Measurements from ENCODE around the gene ZFPM1.

- TF ChIP-seq ELF1 (IDR thresholded peaks at IDR 0.05; ENCODE audit: borderline replicate concordance, low read depth) (no peak), POLR2AphosphoS5 (IDR thresholded peaks at IDR 0.05; ENCODE audit: low read depth, low read length) (no peak), CTCF (IDR thresholded peaks at IDR 0.05 in 2 of 3, conservative IDR thresholded peaks at IDR 0.05 in 1 of 3; ENCODE audit: borderline replicate concordance in 1 of 3, insufficient read depth in 1 of 3, low read depth in 2 of 3, low read length in 2 of 3) (no peak), ZNF274 (IDR thresholded peaks at IDR 0.05; ENCODE audit: low read depth, low read length) (no peak)
These were observed 59.9 kb downstream of the ZFPM1 start for GRCh38 chr16:88512728-88513696.

Measured in HCT116 (cell line).